HG03378 (cell line): ENCODE data around the gene SLC9B1.
"Not testable (repeated sequence)": the region's sequence is repeated elsewhere in the genome, so short reads cannot be mapped to it uniquely, and the experiment has no call there.

Source experiments
- ATAC-seq: cut with Tn5 transposase; IDR thresholded peaks from one replicate; pipeline ENCODE4 v1.9.1; 2021; ENCODE audit warnings: mild to moderate bottlenecking, moderate library complexity; ENCODE audit not compliant: unreplicated experiment

Gene SLC9B1

GRCh38 chr4:102881343-102881742 is 138.2 kb downstream of the SLC9B1 start:
- no peak for ATAC-seq

GRCh38 chr4:102878901-102879300 is 140.6 kb downstream of the SLC9B1 start:
- ATAC-seq, result no peak

- not testable (repeated sequence) for ATAC-seq
Measured at GRCh38 chr4:102878349-102878748, 141.2 kb downstream of the SLC9B1 start.

- not testable (repeated sequence) for ATAC-seq
Measured at GRCh38 chr4:102877477-102878106, 141.9 kb downstream of the SLC9B1 start.

GRCh38 chr4:102871772-102872171 is 147.7 kb downstream of the SLC9B1 start:
- no peak for ATAC-seq

GRCh38 chr4:102869569-102870197 is 149.8 kb downstream of the SLC9B1 start:
- ATAC-seq, result peak; percentile 35

GRCh38 chr4:102868781-102869568 is 150.5 kb downstream of the SLC9B1 start, which contains the start of gene CISD2:
CISD2 (plus strand) TSS chr4:102868992; CDS start chr4:102869085, 93 bp downstream.
- peak; percentile 84 for ATAC-seq

- no peak for ATAC-seq
Measured at GRCh38 chr4:102868153-102868780, 151.2 kb downstream of the SLC9B1 start.

GRCh38 chr4:102867278-102868152 is 152.0 kb downstream of the SLC9B1 start:
- no peak for ATAC-seq

- not testable (repeated sequence) for ATAC-seq
Measured at GRCh38 chr4:102865327-102865726, 154.2 kb downstream of the SLC9B1 start.

GRCh38 chr4:102862747-102863146 is 156.8 kb downstream of the SLC9B1 start:
- no peak for ATAC-seq

GRCh38 chr4:102862016-102862415 is 157.5 kb downstream of the SLC9B1 start:
- no peak for ATAC-seq

- no peak for ATAC-seq
Measured at GRCh38 chr4:102860611-102861324, 158.7 kb downstream of the SLC9B1 start.

- ATAC-seq, result no peak
Measured at GRCh38 chr4:102858828-102859464, 160.6 kb downstream of the SLC9B1 start.
